Endothelial cell (in vitro differentiated cells): Measurements from ENCODE around the gene PARVB. TPM values are rescaled to one million over a fixed set of nuclear protein-coding genes. Genes with fewer than 3 reads are reported as not detected.

ENCODE experiments used
- DNase-seq: peaks from one replicate; pipeline ENCODE4 v3.0.0; 2021; ENCODE audit warnings: low spot score
- H3K27ac Mint-ChIP-seq: one replicate; pipeline ENCODE4 v1.8.0; 2021; ENCODE audit warnings: mixed read lengths, inconsistent platforms; ENCODE audit not compliant: unreplicated experiment
- H3K27me3 Mint-ChIP-seq: one replicate; pipeline ENCODE4 v1.8.0; 2021; ENCODE audit warnings: mild to moderate bottlenecking, moderate library complexity, mixed read lengths, inconsistent platforms; ENCODE audit not compliant: unreplicated experiment
- H3K36me3 Mint-ChIP-seq: one replicate; pipeline ENCODE4 v1.8.0; 2021; ENCODE audit warnings: mild to moderate bottlenecking, low read depth, mixed read lengths, inconsistent platforms; ENCODE audit not compliant: unreplicated experiment
- H3K4me1 Mint-ChIP-seq: one replicate; pipeline ENCODE4 v1.8.0; 2021; ENCODE audit warnings: mild to moderate bottlenecking, mixed read lengths, inconsistent platforms; ENCODE audit not compliant: unreplicated experiment
- H3K4me3 Mint-ChIP-seq: one replicate; pipeline ENCODE4 v1.8.0; 2021; ENCODE audit warnings: mild to moderate bottlenecking, mixed read lengths, inconsistent platforms; ENCODE audit not compliant: unreplicated experiment
- H3K9me3 Mint-ChIP-seq: one replicate; pipeline ENCODE4 v1.8.0; 2021; ENCODE audit warnings: mixed read lengths, inconsistent platforms; ENCODE audit not compliant: unreplicated experiment
- total RNA-seq: library from RNA; stranded (reverse); fragmentation: NEBNext Ultra II Directional; extraction: Animal tissue kit (Norgen Biotek cat#: 25700); gene quantifications from one replicate; pipeline ENCODE4 v1.2.1, GENCODE V29; 2021; ENCODE audit not compliant: unreplicated experiment
- TF ChIP-seq, protein P1 (sequence below): fragments of 200-600 bp; sonication (generic); IDR thresholded peaks from one replicate; pipeline ENCODE4 v1.5.0; 2021; ENCODE audit warnings: antibody characterized with exemption; ENCODE audit not compliant: unreplicated experiment

Gene PARVB
- total RNA-seq, 1 donor from 2014 or later: 105 TPM

DNA sequence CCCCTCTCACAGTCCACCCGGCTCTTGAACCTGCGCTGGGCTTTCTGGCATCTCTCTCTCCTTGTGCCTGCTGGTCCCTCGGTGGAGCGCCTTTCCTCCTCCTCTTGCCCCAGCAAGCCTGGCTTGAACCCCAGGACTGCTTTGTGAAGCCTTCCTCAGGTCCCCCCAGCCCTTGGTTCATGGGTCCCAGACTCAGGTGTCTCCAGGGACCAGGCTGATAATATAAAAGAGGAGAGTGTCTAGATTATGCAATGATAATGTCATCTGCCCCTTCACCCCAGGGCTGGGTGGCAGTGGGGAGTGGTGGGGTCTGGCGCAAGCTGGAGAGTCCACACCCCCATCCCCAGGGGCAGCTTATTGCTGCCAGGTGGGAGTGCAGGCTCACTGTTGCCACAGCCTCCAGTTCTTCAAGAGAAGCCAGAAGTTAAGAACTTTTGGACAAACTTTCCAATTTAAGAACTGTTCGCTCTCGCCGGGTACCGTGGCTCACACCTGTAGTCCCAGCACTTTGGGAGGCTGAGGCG lies 120.0 kb downstream of the PARVB start:
- Mint-ChIP-seq H3K36me3 (peaks cover 48% of the 10 kb centered on the region), H3K4me3 (no peak overlapping the region), H3K27ac (no peak overlapping the region), H3K27me3 (peaks cover 18% of the 10 kb centered on the region), H3K9me3 (no peaks in the 10 kb centered on the region), H3K4me1 (peaks cover 28% of the 10 kb centered on the region)
- DNase-seq: no peak
- TF ChIP-seq, protein P1, sequence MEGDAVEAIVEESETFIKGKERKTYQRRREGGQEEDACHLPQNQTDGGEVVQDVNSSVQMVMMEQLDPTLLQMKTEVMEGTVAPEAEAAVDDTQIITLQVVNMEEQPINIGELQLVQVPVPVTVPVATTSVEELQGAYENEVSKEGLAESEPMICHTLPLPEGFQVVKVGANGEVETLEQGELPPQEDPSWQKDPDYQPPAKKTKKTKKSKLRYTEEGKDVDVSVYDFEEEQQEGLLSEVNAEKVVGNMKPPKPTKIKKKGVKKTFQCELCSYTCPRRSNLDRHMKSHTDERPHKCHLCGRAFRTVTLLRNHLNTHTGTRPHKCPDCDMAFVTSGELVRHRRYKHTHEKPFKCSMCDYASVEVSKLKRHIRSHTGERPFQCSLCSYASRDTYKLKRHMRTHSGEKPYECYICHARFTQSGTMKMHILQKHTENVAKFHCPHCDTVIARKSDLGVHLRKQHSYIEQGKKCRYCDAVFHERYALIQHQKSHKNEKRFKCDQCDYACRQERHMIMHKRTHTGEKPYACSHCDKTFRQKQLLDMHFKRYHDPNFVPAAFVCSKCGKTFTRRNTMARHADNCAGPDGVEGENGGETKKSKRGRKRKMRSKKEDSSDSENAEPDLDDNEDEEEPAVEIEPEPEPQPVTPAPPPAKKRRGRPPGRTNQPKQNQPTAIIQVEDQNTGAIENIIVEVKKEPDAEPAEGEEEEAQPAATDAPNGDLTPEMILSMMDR: no peak

DNA sequence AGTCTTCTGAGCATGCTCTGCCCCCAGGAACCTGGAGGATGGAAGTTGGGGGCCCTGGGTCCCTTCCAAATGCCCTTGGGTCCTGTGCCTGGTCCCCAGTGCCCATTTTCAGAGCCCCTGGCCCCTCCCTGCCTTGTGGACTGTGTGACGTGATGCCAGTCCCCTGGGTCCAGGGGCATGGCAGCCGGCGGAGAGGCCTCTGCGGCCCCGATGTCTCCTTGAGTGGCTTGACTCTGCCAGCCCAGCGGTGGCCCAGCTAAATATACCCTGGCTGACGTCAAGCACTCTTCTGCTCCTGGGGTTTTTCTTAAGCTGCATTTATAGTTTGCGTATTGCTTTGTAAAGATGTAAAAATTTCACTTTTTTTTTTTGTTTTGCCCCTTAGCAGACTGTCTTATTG lies 121.4 kb downstream of the PARVB start:
- H3K27ac Mint-ChIP-seq: no peak overlapping the region
- H3K9me3 Mint-ChIP-seq: no peaks in the 10 kb centered on the region
- TF ChIP-seq, protein P1: no peak
- H3K36me3 Mint-ChIP-seq: peaks cover 43% of the 10 kb centered on the region
- H3K4me1 Mint-ChIP-seq: peaks cover 21% of the 10 kb centered on the region
- no peak overlapping the region for H3K4me3 Mint-ChIP-seq
- no peak for DNase-seq
- H3K27me3 Mint-ChIP-seq: peaks cover 18% of the 10 kb centered on the region

DNA sequence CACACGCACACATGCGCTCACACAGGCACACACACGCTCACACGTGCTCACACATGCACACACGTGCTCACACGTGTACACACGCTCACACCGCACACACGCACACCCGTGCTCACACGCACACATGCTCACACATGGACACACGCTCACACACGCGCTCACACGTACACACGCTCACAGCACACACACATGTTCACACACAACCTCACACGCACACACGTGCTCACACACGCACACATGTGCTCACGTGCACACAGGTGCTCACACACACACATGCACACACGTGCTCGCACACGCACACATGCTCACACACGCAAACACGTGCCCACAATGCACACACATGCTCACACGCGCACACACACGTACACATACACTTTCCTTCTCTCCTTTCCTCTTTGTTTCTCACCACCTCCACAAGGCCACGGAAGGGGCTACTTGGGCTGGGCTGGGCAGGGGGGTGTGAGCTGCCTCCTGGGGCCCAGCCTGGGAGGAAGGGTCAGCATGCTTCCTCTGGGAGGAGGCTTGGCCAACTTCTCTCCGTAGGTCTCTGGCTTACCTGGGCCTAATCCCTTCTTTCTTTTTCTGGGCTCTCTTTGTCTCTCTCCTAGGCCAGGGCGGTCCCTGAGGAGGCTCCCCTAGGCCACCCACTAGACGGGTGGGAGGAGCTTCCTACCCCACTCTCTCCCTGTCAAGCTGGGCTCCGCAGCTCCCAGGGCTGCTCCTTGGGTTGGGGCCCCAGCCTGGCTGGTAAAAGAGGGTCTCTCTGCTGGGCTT lies 122.2 kb downstream of the PARVB start:
- H3K9me3 Mint-ChIP-seq: no peaks in the 10 kb centered on the region
- H3K36me3 Mint-ChIP-seq: peaks cover 40% of the 10 kb centered on the region
- H3K27ac Mint-ChIP-seq: peak overlapping the region; percentile 74
- peaks cover 18% of the 10 kb centered on the region for H3K27me3 Mint-ChIP-seq
- H3K4me1 Mint-ChIP-seq: peaks cover 19% of the 10 kb centered on the region
- no peak for DNase-seq
- peak overlapping the region; percentile 73 for H3K4me3 Mint-ChIP-seq
- TF ChIP-seq, protein P1: no peak

DNA sequence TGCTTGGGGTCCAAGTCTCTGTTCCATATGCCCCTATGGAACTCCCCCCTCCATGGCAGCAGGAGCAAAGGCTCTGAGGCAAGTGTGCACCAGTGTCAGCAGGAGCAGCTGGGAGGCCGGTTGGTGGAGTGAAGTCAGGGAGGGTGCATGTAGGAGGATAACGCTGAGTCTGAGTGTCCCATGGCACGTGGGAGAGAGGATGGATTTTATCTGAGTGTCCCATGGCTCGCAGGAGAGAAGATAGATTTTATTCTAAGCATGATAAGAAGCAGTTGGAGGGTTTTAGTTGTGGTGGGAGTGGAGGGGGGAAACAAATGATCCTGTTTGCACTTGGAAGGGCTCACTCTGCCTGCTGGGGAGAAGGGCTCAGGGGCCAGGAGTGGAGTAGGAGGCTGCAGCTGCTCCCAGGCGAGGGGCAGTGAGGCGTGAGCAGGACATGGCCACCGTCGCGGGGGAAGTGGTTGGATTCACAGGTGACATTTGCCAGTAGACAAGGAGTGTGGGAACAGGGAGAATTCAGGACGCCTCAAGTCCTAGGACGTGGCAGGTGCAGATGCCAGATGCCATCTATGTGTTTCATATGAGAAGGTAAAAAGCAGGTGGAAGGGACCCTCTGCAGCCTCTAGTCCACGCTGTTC lies 123.0 kb downstream of the PARVB start:
- H3K27me3 Mint-ChIP-seq: peaks cover 18% of the 10 kb centered on the region
- H3K9me3 Mint-ChIP-seq: no peaks in the 10 kb centered on the region
- H3K4me3 Mint-ChIP-seq: no peak overlapping the region
- TF ChIP-seq, protein P1: no peak
- no peak overlapping the region for H3K27ac Mint-ChIP-seq
- H3K4me1 Mint-ChIP-seq: peaks cover 15% of the 10 kb centered on the region
- peaks cover 36% of the 10 kb centered on the region for H3K36me3 Mint-ChIP-seq
- DNase-seq: no peak
